HL-60 (cell line): ENCODE measurements around the gene NCS1.

Source experiments
- DNase-seq, 2 experiments: peaks; one replicate each; pipeline ENCODE4 v3.0.0-alpha.2; 2010 to 2020; ENCODE audit warnings: low read depth in 1 of 2, low spot score in 1 of 2
- H3K27ac ChIP-seq: fragments of 250-450 bp; sonication (Bioruptor Pico); replicated peaks from 2 replicates; pipeline ENCODE4 v1.5.1; 2020; ENCODE audit warnings: mild to moderate bottlenecking, moderate library complexity
- H3K27me3 ChIP-seq: fragments of 250-450 bp; sonication (Bioruptor Pico); 2 replicates; pipeline ENCODE4 v1.5.1; 2021; ENCODE audit warnings: mild to moderate bottlenecking, moderate library complexity; ENCODE audit not compliant: insufficient read depth, poor library complexity, severe bottlenecking
- H3K4me3 ChIP-seq: replicated peaks from 2 replicates; pipeline ENCODE4 v1.5.1; 2011; ENCODE audit warnings: mild to moderate bottlenecking, control low read depth, low read length; ENCODE audit not compliant: insufficient read depth
- CTCF ChIP-seq: IDR thresholded peaks from one replicate; pipeline ENCODE4 v1.5.1; 2011; ENCODE audit warnings: low read length, control low read depth, inconsistent platforms; ENCODE audit not compliant: insufficient read depth
- GABPA ChIP-seq: IDR thresholded peaks from 2 replicates; pipeline ENCODE4 v1.6.1; 2012; ENCODE audit warnings: low read depth
- POLR2AphosphoS5 ChIP-seq: IDR thresholded peaks from 2 replicates; pipeline ENCODE4 v1.6.1; 2012; ENCODE audit warnings: low read depth
- REST ChIP-seq: IDR thresholded peaks from 2 replicates; pipeline ENCODE4 v1.6.1; 2012; ENCODE audit warnings: low read depth; ENCODE audit not compliant: insufficient replicate concordance
- SPI1 ChIP-seq: IDR thresholded peaks from 2 replicates; pipeline ENCODE4 v1.6.1; 2012; ENCODE audit warnings: low read depth, mild to moderate bottlenecking, borderline replicate concordance

Gene NCS1

GRCh38 chr9:130235558-130236435 is 63.6 kb downstream of the NCS1 start:
- no peak for TF ChIP-seq REST
- no peak for TF ChIP-seq POLR2AphosphoS5
- TF ChIP-seq SPI1, result no peak
- no peak for TF ChIP-seq GABPA
- TF ChIP-seq CTCF, result peak; percentile 90
- peak in 1 of 2 experiments; percentile 45 for DNase-seq
- Histone ChIP-seq H3K4me3 (no peak overlapping the region), H3K27ac (no peak overlapping the region), H3K27me3 (no peaks in the 10 kb centered on the region)

- no peak overlapping the region for H3K27ac ChIP-seq
These were observed 64.3 kb downstream of the NCS1 start for GRCh38 chr9:130236436-130236985.

More at GRCh38 chr9:130236436-130236985, 64.3 kb downstream of the NCS1 start:
- TF ChIP-seq POLR2AphosphoS5 (no peak), GABPA (no peak), CTCF (no peak), REST (no peak), SPI1 (no peak)
- Histone ChIP-seq H3K4me3 (no peak overlapping the region), H3K27me3 (no peaks in the 10 kb centered on the region)
- no peak for DNase-seq
